Mesendoderm (in vitro differentiated cells): ENCODE measurements around the gene APOBEC3C.
"Not testable (repeated sequence)": the region's sequence is repeated elsewhere in the genome, so short reads cannot be mapped to it uniquely, and the experiment has no call there.

Source experiments
- DNase-seq: peaks from one replicate; pipeline ENCODE4 v3.0.0; 2013
- H2AK5ac ChIP-seq: 2 replicates; pipeline ENCODE4 v1.6.1; 2013; ENCODE audit warnings: low read length, inconsistent platforms
- H2BK120ac ChIP-seq: 2 replicates; pipeline ENCODE4 v1.6.1; 2013; ENCODE audit warnings: low read depth, mild to moderate bottlenecking, low read length, moderate library complexity, mixed read lengths
- H2BK15ac ChIP-seq: replicated peaks from 2 replicates; pipeline ENCODE4 v1.6.1; 2013; ENCODE audit warnings: low read depth, mild to moderate bottlenecking, moderate library complexity
- H2BK5ac ChIP-seq: 2 replicates; pipeline ENCODE4 v1.6.1; 2013; ENCODE audit warnings: low read length, inconsistent platforms
- H3K18ac ChIP-seq: 2 replicates; pipeline ENCODE4 v1.6.1; 2013; ENCODE audit warnings: mild to moderate bottlenecking, low read length, mixed read lengths
- H3K23ac ChIP-seq: one replicate; pipeline ENCODE4 v1.6.1; 2013; ENCODE audit warnings: low read length
- H3K27ac ChIP-seq: 2 replicates; pipeline ENCODE4 v1.5.1; 2013; ENCODE audit warnings: low read depth, mild to moderate bottlenecking, inconsistent platforms, low read length, moderate library complexity
- H3K27me3 ChIP-seq: 2 replicates; pipeline ENCODE4 v1.6.1; 2013; ENCODE audit warnings: low read length, control low read depth, mild to moderate bottlenecking, inconsistent platforms; ENCODE audit not compliant: insufficient read depth, poor library complexity
- H3K36me3 ChIP-seq: 2 replicates; pipeline ENCODE4 v1.6.1; 2013; ENCODE audit warnings: low read length, inconsistent platforms; ENCODE audit not compliant: control insufficient read depth, insufficient read depth
- H3K4ac ChIP-seq: one replicate; pipeline ENCODE4 v1.6.1; 2013; ENCODE audit warnings: low read depth, mild to moderate bottlenecking, low read length, moderate library complexity
- H3K4me1 ChIP-seq: 2 replicates; pipeline ENCODE4 v1.6.1; 2013; ENCODE audit warnings: low read depth, low read length, inconsistent platforms; ENCODE audit not compliant: control insufficient read depth
- H3K4me2 ChIP-seq: 2 replicates; pipeline ENCODE4 v1.6.1; 2013; ENCODE audit warnings: low read length
- H3K4me3 ChIP-seq: 2 replicates; pipeline ENCODE4 v1.5.1; 2013; ENCODE audit warnings: mild to moderate bottlenecking, low read length
- H3K56ac ChIP-seq: one replicate; pipeline ENCODE4 v1.6.1; 2013; ENCODE audit warnings: low read length
- H3K79me1 ChIP-seq: 2 replicates; pipeline ENCODE4 v1.6.1; 2013; ENCODE audit warnings: low read length, inconsistent platforms
- H3K79me2 ChIP-seq: 2 replicates; pipeline ENCODE4 v1.6.1; 2013; ENCODE audit warnings: mild to moderate bottlenecking, low read length; ENCODE audit not compliant: control insufficient read depth, insufficient read depth
- H3K9ac ChIP-seq: 2 replicates; pipeline ENCODE4 v1.6.1; 2013; ENCODE audit warnings: low read length, inconsistent platforms
- H4K5ac ChIP-seq: one replicate; pipeline ENCODE4 v1.6.1; 2013; ENCODE audit warnings: low read length
- H4K8ac ChIP-seq: one replicate; pipeline ENCODE4 v1.6.1; 2013; ENCODE audit warnings: low read depth, mild to moderate bottlenecking, control low read depth, low read length, moderate library complexity
- WGBS: extraction: QIAGEN DNeasy Blood & Tissue Kit; methylation state at CpG from one replicate; pipeline ENCODE4 v1.1.7; 2013; ENCODE audit warnings: low lambda C conversion rate, missing lambda C conversion rate; ENCODE audit not compliant: insufficient coverage; ENCODE audit errors: extremely low coverage; 5-methylcytosine and 5-hydroxymethylcytosine counted together

APOBEC3C gene

GRCh38 chr22:39012533-39013511, 1.2 kb upstream of the APOBEC3C start:
- Histone ChIP-seq H3K79me1 (no peaks in the 10 kb centered on the region), H3K36me3 (no peaks in the 10 kb centered on the region), H2BK5ac (no peak overlapping the region), H3K79me2 (no peaks in the 10 kb centered on the region), H2BK120ac (no peak overlapping the region), H3K9ac (no peak overlapping the region), H3K4me2 (no peak overlapping the region), H3K4me1 (no peaks in the 10 kb centered on the region), H3K23ac (no peak overlapping the region), H3K27me3 (no peaks in the 10 kb centered on the region), H2BK15ac (no peak overlapping the region), H4K5ac (no peak overlapping the region), H3K18ac (no peak overlapping the region), H4K8ac (no peak overlapping the region), H3K4ac (no peak overlapping the region), H2AK5ac (no peak overlapping the region), H3K56ac (peak overlapping the region; percentile 45), H3K4me3 (no peak overlapping the region), H3K27ac (no peak overlapping the region)
- WGBS, result no CpG with 5 or more reads among the region's 29 CpGs
- no peak for DNase-seq

DNA sequence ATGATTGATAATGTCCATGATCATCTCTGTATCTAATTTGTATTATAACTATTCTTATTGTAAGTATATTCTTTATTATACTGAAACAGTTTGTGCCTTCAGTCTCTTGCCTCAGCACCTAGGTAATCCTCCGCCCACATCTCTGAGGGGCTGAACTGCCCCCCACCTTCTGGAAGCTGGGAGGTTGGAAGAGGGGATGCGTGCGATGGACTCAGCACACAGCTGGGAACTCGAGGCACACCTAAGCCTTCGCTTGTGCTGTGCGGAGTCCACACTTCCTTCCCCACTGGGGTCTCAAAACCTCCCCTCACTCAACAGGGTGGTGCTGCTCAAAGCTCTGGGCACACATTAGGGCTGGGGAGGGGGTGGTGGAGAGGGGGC, 506 bp upstream of the APOBEC3C start:
- H2AK5ac ChIP-seq, H3K4ac ChIP-seq, H3K36me3 ChIP-seq, H3K27me3 ChIP-seq, H2BK15ac ChIP-seq, H4K8ac ChIP-seq, H3K79me1 ChIP-seq, H3K4me3 ChIP-seq, DNase-seq, H3K4me2 ChIP-seq, H3K23ac ChIP-seq, H4K5ac ChIP-seq, H2BK120ac ChIP-seq, H3K4me1 ChIP-seq, H3K79me2 ChIP-seq, H3K9ac ChIP-seq: not testable (repeated sequence)
- peak overlapping the region; percentile 90 for H3K27ac ChIP-seq
- H3K18ac ChIP-seq, result peak overlapping the region; percentile 82
- no CpG with 5 or more reads among the region's 6 CpGs for WGBS
- H3K56ac ChIP-seq, result peak overlapping the region; percentile 75
- peak overlapping the region; percentile 21 for H2BK5ac ChIP-seq

DNA sequence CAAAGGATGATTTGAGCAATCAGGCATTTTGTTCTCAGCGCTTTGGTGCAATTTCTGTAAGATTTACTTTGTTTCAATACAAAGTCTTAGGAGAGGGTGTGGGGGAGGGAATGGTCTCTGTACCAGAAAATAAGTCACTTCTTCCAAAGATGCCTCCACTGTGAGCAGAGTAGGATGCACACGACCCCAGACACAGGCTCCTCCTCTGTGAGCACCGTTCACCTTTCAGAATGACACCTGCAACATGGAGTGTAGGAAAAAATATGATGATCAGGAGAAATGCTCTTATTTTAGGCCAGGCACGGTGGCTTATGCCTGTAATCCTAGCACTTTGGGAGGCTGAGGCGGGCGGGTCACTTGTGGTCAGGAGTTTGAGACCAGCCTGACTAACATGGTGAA, 665 bp downstream of the APOBEC3C start:
- H4K5ac ChIP-seq, H3K79me2 ChIP-seq, H2BK5ac ChIP-seq, H4K8ac ChIP-seq, H3K23ac ChIP-seq, H3K4me3 ChIP-seq, H3K36me3 ChIP-seq, H2BK15ac ChIP-seq, H3K79me1 ChIP-seq, H3K4me1 ChIP-seq, H2AK5ac ChIP-seq, H3K27me3 ChIP-seq, DNase-seq: not testable (repeated sequence)
- peak overlapping the region; percentile 82 for H3K18ac ChIP-seq
- peak overlapping the region; percentile 86 for H3K9ac ChIP-seq
- H3K4ac ChIP-seq, result peak overlapping the region; percentile 99
- peak overlapping the region; percentile 90 for H3K27ac ChIP-seq
- peak overlapping the region; percentile 35 for H2BK120ac ChIP-seq
- peak overlapping the region; percentile 94 for H3K56ac ChIP-seq
- no CpG with 5 or more reads among the region's 6 CpGs for WGBS
- H3K4me2 ChIP-seq, result peak overlapping the region; percentile 8

DNA sequence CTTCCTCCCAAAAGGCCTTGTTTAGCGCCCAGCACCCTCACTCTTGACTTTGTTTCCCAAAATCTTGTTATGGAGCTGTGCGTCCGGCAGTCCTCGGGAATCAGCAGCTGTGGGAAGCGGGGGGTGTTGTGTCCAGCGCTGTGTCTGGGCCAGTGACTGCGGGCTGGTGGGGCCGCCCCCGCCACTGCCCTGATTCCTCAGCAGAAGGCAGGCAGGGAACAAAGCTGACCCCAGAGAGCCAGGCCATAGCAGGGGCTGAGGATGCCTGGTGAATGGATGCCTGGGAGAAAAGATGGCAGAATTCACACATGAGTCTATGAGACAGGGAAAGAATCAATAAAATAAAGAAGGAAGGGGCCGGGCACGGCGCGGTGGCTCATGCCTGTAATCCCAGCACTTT, 2.5 kb downstream of the APOBEC3C start:
- H3K27me3 ChIP-seq, result no peaks in the 10 kb centered on the region
- no peak overlapping the region for H4K8ac ChIP-seq
- WGBS, result no CpG with 5 or more reads among the region's 13 CpGs

DNA sequence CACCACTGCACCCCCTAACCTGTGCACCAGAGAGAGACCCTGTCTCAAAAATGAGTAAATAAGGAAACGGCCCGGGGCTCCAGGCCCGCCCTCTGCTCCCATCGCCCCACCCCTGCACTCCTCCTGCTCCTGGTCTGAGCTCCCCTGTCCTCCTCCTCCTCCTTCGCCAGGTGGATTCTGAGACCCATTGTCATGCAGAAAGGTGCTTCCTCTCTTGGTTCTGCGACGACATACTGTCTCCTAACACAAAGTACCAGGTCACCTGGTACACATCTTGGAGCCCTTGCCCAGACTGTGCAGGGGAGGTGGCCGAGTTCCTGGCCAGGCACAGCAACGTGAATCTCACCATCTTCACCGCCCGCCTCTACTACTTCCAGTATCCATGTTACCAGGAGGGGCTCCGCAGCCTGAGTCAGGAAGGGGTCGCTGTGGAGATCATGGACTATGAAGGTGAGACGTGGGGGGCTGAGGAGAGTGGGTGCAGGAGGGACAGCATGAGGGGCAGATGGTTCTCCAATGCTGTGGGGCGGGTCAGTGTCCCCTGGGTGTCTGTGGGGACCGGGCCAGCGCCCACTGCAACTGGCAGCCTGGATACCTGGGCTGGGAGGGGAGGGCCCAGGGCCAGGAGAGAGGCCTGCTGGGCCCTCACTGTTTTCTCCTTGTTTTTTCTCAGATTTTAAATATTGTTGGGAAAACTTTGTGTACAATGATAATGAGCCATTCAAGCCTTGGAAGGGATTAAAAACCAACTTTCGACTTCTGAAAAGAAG, 3.7 kb downstream of the APOBEC3C start:
- WGBS, result no CpG with 5 or more reads among the region's 18 CpGs
- no peak overlapping the region for H3K23ac ChIP-seq
- no peak overlapping the region for H3K9ac ChIP-seq
- peak overlapping the region; percentile 56 for H3K56ac ChIP-seq
- no peak overlapping the region for H4K5ac ChIP-seq
- no peak overlapping the region for H3K27ac ChIP-seq
- H3K27me3 ChIP-seq, result no peaks in the 10 kb centered on the region
- peaks cover 2% of the 10 kb centered on the region for H3K79me1 ChIP-seq
- peaks cover 5% of the 10 kb centered on the region for H3K4me1 ChIP-seq
- H3K4me2 ChIP-seq, result no peak overlapping the region
- no peak overlapping the region for H2AK5ac ChIP-seq
- no peak overlapping the region for H4K8ac ChIP-seq
- DNase-seq, result peak; percentile 53
- H3K36me3 ChIP-seq, result no peaks in the 10 kb centered on the region
- no peak overlapping the region for H2BK5ac ChIP-seq
- H3K4me3 ChIP-seq, result no peak overlapping the region
- H3K18ac ChIP-seq, result peak overlapping the region; percentile 35
- peak overlapping the region; percentile 58 for H3K4ac ChIP-seq
- no peak overlapping the region for H2BK15ac ChIP-seq
- H2BK120ac ChIP-seq, result no peak overlapping the region
- peaks cover 6% of the 10 kb centered on the region for H3K79me2 ChIP-seq

More for the DNA sequence above, 2.5 kb downstream of the APOBEC3C start:
- H3K27ac ChIP-seq, result no peak overlapping the region
- peaks cover 5% of the 10 kb centered on the region for H3K4me1 ChIP-seq
- no peaks in the 10 kb centered on the region for H3K79me1 ChIP-seq
- H3K79me2 ChIP-seq, result peaks cover 2% of the 10 kb centered on the region
- no peak overlapping the region for H3K4me2 ChIP-seq
- no peak overlapping the region for H2BK120ac ChIP-seq
- no peak for DNase-seq
- no peaks in the 10 kb centered on the region for H3K36me3 ChIP-seq
- H3K56ac ChIP-seq, result no peak overlapping the region
- no peak overlapping the region for H3K4ac ChIP-seq
- H4K5ac ChIP-seq, result no peak overlapping the region
- no peak overlapping the region for H3K18ac ChIP-seq
- H2BK5ac ChIP-seq, result no peak overlapping the region
- H2BK15ac ChIP-seq, result no peak overlapping the region
- no peak overlapping the region for H3K23ac ChIP-seq
- no peak overlapping the region for H2AK5ac ChIP-seq
- no peak overlapping the region for H3K4me3 ChIP-seq
- H3K9ac ChIP-seq, result no peak overlapping the region
